Activated CD4-positive, alpha-beta T cell treated with anti-CD3 and anti-CD28 coated beads, Interleukin-10, Interleukin-2, amounts not matched to agents 100 ng/mL and 50 ng/mL, durations not matched to agents 16 hours and 8 hours (primary cell): ENCODE data around the gene QRICH2.
"Not testable (repeated sequence)": the region's sequence is repeated elsewhere in the genome, so short reads cannot be mapped to it uniquely, and the experiment has no call there.

Experiments used
- DNase-seq: peaks from one replicate; pipeline ENCODE4 v3.0.0-alpha.2; 2020

The QRICH2 gene, protein sequence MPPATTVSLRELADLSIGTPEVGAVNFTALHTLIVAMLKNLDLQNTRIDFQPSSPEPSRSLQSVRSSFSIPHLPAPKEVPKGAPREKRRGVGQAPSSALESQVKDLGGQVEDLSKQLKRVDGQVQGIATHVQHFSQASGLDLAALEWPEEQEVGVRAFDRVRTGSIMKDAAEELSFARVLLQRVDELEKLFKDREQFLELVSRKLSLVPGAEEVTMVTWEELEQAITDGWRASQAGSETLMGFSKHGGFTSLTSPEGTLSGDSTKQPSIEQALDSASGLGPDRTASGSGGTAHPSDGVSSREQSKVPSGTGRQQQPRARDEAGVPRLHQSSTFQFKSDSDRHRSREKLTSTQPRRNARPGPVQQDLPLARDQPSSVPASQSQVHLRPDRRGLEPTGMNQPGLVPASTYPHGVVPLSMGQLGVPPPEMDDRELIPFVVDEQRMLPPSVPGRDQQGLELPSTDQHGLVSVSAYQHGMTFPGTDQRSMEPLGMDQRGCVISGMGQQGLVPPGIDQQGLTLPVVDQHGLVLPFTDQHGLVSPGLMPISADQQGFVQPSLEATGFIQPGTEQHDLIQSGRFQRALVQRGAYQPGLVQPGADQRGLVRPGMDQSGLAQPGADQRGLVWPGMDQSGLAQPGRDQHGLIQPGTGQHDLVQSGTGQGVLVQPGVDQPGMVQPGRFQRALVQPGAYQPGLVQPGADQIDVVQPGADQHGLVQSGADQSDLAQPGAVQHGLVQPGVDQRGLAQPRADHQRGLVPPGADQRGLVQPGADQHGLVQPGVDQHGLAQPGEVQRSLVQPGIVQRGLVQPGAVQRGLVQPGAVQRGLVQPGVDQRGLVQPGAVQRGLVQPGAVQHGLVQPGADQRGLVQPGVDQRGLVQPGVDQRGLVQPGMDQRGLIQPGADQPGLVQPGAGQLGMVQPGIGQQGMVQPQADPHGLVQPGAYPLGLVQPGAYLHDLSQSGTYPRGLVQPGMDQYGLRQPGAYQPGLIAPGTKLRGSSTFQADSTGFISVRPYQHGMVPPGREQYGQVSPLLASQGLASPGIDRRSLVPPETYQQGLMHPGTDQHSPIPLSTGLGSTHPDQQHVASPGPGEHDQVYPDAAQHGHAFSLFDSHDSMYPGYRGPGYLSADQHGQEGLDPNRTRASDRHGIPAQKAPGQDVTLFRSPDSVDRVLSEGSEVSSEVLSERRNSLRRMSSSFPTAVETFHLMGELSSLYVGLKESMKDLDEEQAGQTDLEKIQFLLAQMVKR (N-terminal part only)

DNA sequence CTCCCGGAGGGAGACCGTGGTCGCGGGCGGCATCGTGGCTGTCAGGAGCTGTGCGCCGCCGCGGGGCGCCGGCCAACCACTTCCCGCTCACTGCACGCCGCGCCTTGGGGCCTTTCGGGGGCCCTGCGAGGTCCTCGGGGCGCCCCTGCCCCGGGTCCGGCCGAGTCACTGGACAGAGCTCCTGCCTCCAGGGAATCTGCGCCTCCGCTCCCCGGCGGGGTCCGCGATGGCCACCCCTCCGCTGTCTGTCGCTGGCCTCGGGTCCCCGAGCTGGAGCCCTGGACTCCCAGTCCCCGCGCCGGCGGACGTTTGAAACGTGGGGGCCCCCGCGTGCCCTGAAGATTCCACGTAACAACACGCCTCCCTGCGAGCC, at the start of gene QRICH2:
TSS of gene QRICH2 (minus strand) at position 311 of the 373 bp plus-strand sequence. CDS start at position 33, 278 bp downstream.
- no peak for DNase-seq

- DNase-seq: no peak
Observed at GRCh38 chr17:76357597-76358158, 49.6 kb upstream of the QRICH2 start.

DNA sequence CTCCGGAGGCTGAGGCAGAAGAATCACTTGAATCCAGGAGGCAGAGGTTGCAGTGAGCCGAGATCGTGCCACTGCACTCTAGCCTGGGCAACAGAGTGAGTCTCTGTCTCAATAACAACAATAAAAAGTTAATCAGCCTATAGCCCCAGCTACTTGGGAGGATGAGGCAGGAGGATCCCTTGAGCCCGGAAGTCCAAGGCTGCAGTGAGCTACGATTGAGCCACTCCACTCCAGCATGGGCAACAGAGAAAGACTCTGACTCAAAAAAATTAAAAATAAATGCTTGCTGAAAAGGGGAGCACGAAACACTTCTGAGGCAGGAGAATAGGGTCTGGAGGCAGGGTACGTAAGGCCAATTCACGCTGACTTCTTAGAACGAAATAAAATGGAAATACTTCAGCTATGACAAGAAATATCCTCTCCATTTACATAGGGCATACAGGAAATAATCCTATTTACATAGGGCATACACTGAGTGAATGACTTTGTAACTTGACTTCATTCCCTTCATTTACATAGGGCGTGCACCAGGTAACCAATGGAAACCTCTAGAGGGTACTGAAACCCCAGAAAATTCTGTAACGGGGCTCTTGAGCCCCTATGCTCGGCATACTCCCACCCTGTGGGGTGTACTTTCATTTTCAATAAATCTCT, 48.9 kb upstream of the QRICH2 start:
- DNase-seq: no peak

- peak; percentile 44 for DNase-seq
Observed at GRCh38 chr17:76354747-76355310, 46.8 kb upstream of the QRICH2 start.

- no peak for DNase-seq
Observed at GRCh38 chr17:76354317-76354729, 46.2 kb upstream of the QRICH2 start.

DNA sequence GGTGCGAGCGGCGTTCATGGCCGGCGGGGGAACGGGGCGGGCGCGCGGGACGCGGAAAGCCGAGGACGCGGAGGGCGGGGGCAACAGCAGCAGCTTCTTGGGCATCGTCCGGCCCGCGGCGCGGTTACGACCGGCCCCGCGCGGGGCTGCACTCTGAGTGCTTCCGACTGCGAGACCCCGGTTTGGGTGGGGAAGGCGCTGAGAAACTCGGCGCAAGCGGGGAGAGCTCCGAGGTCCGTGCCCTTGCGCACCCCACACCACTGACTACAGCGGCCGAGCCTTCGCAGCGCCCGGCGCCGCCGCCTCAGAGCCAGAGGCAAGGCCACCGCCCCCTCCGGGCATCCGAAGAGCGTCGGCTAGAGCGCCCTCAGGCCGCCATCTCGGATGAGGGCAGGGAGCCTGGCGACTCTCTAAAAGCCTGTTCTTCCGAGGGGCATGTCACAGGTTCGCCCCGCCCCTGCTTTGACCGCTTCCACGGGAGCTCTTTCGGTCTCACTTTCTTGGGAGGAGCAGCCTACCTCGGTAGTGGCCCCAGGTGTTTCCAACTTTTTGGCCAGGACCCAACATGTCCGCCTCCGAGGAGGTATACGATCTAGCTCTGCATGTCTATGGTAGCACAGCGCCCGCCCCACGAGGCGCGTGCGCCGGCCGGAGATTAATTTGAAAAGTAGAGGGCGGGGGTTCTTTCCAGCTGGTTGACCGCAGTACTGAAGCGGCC, 45.7 kb upstream of the QRICH2 start, which contains the start of gene PRPSAP1:
TSS of gene PRPSAP1 (minus strand) at position 318 of the 718 bp plus-strand sequence. CDS start at position 105, 213 bp downstream.
- DNase-seq: peak; percentile 90

DNA sequence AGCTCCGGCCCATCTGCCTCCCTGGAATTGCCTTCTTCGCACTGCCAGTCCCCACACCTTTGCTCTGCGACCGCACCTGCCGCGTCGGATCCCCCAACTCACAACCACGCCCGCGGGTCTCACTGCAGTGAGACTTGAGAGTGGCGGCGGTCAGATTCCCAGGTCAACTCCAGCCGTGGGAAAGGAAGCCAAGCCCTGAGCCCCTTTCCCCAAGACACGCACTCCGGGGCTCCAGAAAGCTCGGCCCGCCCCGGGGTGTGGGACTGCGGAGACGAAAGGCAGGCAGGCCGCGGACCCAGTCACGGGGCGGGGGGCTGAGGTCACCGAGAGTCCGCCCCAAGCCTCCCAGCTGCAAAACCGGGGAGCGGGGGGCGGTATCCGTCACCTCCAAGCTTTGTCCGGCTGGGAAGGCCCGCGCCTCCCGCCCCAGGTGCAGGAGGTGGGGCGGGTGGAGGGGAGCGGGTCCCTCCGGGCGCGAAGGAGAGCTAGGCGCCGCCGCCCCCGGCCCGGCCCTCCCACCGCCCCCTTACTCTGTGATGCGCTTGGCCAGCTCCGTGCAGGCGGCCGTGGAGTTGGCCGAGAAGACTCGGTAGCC, 45.0 kb upstream of the QRICH2 start:
- peak; percentile 15 for DNase-seq

- no peak for DNase-seq
Observed at GRCh38 chr17:76351526-76352071, 43.5 kb upstream of the QRICH2 start.

GRCh38 chr17:76350463-76350862, 42.4 kb upstream of the QRICH2 start:
- no peak for DNase-seq

DNA sequence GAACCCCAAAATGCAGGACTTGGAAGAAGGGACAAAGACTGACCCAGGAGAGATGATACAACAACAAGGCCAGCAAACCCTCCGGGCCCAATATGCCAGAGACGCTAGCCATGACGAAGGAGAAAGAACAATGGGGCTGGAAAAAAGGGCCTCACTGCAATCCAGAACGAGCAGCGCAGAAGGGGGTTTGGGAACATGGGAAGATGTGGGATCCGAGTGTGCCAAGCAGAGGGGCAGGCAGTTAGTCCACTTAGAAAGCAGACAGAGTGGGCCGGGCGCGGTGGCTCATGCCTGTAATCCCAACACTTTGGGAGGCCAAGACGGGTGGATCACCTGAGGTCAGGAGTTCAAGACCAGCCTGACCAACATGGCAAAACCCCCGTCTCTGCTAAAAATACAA, 38.9 kb upstream of the QRICH2 start:
- not testable (repeated sequence) for DNase-seq

- DNase-seq: no peak
Observed at GRCh38 chr17:76345377-76345974, 37.4 kb upstream of the QRICH2 start.

- no peak for DNase-seq
Observed at GRCh38 chr17:76343106-76343505, 35.0 kb upstream of the QRICH2 start.

DNA sequence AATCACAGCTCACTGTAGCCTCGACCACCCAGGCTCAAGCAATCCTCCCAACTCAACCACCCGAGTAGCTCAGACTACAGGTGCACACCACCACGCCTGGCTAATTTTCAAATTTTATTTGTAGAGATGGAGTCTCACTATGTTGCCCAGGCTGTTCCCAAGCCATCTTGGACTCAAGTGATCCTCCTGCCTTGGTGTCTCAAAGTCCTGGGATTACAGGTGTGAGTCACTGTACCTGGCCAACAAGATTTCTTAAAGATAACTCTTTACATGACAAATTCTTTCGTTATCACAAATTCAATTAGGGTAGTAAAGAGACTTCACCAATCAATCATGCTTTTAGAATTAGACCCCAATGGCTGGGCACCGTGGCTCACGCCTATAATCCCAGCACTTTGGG, 33.2 kb upstream of the QRICH2 start:
- DNase-seq: no peak

GRCh38 chr17:76337413-76337777, 29.3 kb upstream of the QRICH2 start:
- DNase-seq: no peak

- no peak for DNase-seq
Observed at GRCh38 chr17:76336756-76337412, 28.8 kb upstream of the QRICH2 start.

GRCh38 chr17:76335716-76336381, 27.8 kb upstream of the QRICH2 start:
- no peak for DNase-seq

DNA sequence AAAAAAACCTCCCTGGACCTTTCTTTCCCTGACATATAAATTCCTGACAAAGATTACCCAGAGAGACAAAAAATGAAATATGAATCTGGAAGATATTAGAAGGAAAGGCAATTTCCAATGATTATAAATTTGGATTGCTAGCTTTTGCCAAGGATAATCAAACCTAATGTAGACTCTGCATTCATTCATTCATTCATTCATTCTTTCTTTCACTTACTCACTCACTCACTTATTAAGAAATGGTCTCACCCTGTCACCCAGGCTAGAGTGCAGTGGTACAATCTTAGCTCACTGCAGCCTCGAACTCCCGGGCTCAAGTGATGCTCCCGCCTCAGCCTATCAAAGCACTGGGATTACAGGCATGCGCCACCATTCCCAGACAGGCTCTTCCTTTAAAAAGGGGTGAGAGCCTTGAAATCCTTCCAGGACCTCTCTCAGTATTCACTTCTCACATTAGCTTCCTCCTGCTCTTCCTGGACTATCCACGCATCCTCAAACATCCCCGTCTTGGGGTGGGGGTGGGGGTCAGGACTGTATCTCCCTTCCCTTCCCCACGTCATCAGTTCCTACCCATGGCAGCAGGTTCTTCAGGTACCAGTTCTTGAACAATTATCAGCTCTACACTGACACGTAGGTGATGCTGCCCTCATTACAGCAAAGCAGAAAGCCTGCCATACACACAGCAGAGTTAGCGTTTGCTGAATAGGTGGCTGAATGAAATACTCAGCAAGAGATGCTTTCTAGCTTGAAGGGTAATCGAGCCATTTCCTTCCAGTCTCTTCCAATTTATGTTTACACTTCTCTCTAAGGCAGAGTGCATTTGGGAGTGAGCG, 25.8 kb upstream of the QRICH2 start:
- DNase-seq: no peak

GRCh38 chr17:76331083-76331482, 23.0 kb upstream of the QRICH2 start:
- DNase-seq: no peak
